Adrenal gland (tissue), 5 donors: ENCODE measurements around the gene DHDH.

ENCODE experiments used
- POLR2A ChIP-seq, 2 donors: fragments of 450-650 bp; IDR thresholded peaks; one replicate each; pipeline ENCODE4 v1.6.1; 2017; ENCODE audit warnings: antibody characterized with exemption in 2 of 2, mild to moderate bottlenecking in 2 of 2, moderate library complexity in 1 of 2
- TF ChIP-seq, protein P1 (sequence below), 6 experiments: fragments of 450-650 bp in 4 of 6; fragments of 200-600 bp in 2 of 6; sonication (generic) in 1 of 6; IDR thresholded peaks; 1 replicate in 5 of 6; 2 replicates in 1 of 6; pipeline versions ENCODE4 v1.5.1 to v1.8.0; 2016 to 2021; ENCODE audit warnings: antibody characterized with exemption in 6 of 6, mild to moderate bottlenecking in 2 of 6, moderate library complexity in 1 of 6
- donor health status: DM: no; HTN: no; CAD: no.

DNA sequence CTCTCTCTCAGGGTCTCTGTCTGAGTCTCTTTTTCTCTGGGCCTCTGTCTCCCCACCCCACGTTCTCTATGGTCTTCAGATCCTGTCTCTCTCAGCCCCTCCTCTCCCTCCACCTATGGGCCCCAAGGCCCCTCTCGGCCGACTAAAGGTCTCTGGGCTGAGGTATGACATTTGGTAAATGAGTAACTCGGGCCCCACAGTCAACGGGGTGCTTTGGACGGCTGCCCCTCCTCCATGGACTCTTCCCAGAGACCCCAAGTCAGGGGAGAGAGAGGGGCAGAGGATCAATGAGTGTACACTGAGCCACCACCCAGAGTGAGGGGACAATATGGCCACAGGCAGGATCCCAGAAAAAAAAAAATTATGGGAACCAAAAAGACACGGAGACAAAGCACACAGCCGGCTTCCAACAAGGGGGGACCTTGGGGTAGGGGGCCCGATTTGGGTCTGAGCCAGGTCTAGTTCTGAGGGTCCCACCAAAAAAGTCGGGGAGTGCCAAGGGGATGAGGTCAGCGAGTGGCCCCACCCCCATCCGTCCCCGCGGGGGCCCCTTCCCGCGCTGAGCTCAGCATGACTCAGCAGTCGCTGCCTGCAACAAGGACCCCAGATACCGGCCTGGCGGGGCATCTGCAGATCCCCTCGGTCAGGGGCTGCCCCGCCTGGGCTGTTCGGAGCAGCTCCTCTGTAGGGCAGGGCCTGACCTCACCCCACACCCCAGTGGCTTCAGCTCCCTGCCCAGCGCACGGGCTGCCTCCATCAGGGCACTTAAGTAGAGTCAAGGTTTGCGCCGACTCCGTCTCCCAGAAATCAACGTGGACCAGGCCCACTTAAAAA, 30.1 kb downstream of the DHDH start:
- TF ChIP-seq, protein P1, sequence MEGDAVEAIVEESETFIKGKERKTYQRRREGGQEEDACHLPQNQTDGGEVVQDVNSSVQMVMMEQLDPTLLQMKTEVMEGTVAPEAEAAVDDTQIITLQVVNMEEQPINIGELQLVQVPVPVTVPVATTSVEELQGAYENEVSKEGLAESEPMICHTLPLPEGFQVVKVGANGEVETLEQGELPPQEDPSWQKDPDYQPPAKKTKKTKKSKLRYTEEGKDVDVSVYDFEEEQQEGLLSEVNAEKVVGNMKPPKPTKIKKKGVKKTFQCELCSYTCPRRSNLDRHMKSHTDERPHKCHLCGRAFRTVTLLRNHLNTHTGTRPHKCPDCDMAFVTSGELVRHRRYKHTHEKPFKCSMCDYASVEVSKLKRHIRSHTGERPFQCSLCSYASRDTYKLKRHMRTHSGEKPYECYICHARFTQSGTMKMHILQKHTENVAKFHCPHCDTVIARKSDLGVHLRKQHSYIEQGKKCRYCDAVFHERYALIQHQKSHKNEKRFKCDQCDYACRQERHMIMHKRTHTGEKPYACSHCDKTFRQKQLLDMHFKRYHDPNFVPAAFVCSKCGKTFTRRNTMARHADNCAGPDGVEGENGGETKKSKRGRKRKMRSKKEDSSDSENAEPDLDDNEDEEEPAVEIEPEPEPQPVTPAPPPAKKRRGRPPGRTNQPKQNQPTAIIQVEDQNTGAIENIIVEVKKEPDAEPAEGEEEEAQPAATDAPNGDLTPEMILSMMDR (IDR thresholded peaks at IDR 0.05): no peak
- TF ChIP-seq POLR2A (IDR thresholded peaks at IDR 0.05): peak in 1 of 2 donors; percentile 11
